A549 (cell line): ENCODE data around the gene IFT57.

Experiments
- CEBPB ChIP-seq, 2 experiments: fragments of >200 bp in 1 of 2; sonication (Bioruptor Twin) in 1 of 2; formaldehyde crosslinking in 1 of 2; IDR thresholded peaks; 2 replicates each; pipeline ENCODE4 v1.6.1; 2012 to 2016
- CTCF ChIP-seq: fragments of >200 bp; sonication (Bioruptor Twin); formaldehyde crosslinking; IDR thresholded peaks from 3 replicates; pipeline ENCODE4 v1.5.1; 2016
- KDM5A ChIP-seq: fragments of 200-600 bp; sonication (generic); IDR thresholded peaks from 2 replicates; pipeline ENCODE4 v1.6.1; 2016; ENCODE audit warnings: antibody characterized with exemption, mild to moderate bottlenecking
- MAX ChIP-seq: IDR thresholded peaks from 2 replicates; pipeline ENCODE4 v1.6.1; 2012
- NPAS2 ChIP-seq: fragments of 250-450 bp; sonication (Bioruptor Pico); IDR thresholded peaks from 2 replicates; pipeline ENCODE4 v1.8.0; 2022; ENCODE audit warnings: mild to moderate bottlenecking, moderate library complexity, borderline replicate concordance
- POLR2A ChIP-seq: IDR thresholded peaks from 2 replicates; pipeline ENCODE4 v1.6.1; 2012; ENCODE audit warnings: mild to moderate bottlenecking, low read length
- RAD21 ChIP-seq, 2 experiments: fragments of >200 bp in 1 of 2; sonication (Bioruptor Twin) in 1 of 2; formaldehyde crosslinking in 1 of 2; IDR thresholded peaks in 1 of 2; conservative IDR thresholded peaks in 1 of 2; 2 replicates in 1 of 2; 3 replicates in 1 of 2; pipeline ENCODE4 v1.6.1; 2012 to 2018; ENCODE audit warnings: inconsistent platforms in 1 of 2
- RCOR1 ChIP-seq: fragments of 150-350 bp; IDR thresholded peaks from 2 replicates; pipeline ENCODE4 v1.6.1; 2014; ENCODE audit warnings: antibody characterized with exemption, low read length, low read depth
- RNF2 ChIP-seq: fragments of 200-600 bp; sonication (generic); IDR thresholded peaks from 2 replicates; pipeline ENCODE4 v1.6.1; 2016; ENCODE audit warnings: low read depth, mild to moderate bottlenecking, antibody characterized with exemption, moderate library complexity, borderline replicate concordance

GRCh38 chr3:108133858-108134554 lies 88.2 kb downstream of the IFT57 start:
- TF ChIP-seq CTCF, result no peak
- no peak for TF ChIP-seq RAD21 (conservative IDR thresholded peaks at IDR 0.05 in 1 of 2, IDR thresholded peaks at IDR 0.05 in 1 of 2)
- no peak for TF ChIP-seq NPAS2
- no peak for TF ChIP-seq RCOR1
- TF ChIP-seq MAX, result no peak
- TF ChIP-seq POLR2A, result no peak
- no peak for TF ChIP-seq KDM5A
- no peak for TF ChIP-seq RNF2
- no peak for TF ChIP-seq CEBPB (IDR thresholded peaks at IDR 0.05)
